ENCODE results near the gene ASPRV1.
"Not testable (repeated sequence)": the region's sequence is repeated elsewhere in the genome, so short reads cannot be mapped to it uniquely, and the experiment has no call there.

Gene ASPRV1

DNA sequence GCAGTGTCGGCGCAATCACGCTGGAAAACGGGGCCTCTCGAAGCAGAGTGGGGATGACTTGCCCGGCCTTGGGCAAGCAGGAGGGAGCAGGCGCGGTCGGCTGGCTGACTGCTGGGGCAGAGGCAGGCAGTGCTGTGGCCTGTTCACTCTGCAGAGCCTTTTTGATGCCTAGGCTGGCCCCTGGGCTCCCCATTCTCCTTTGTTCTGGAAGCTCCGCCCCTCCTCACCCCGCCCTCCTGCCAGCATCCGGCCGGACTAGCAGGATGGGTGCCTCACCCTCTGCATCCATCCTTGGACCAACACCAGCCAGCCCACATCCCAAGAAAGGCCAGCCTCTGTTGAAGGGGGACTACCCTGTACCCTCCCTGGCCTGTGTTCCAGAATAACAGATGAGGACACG is at the start of gene ASPRV1:
TSS of gene ASPRV1 (minus strand) at position 136 of the 400 bp plus-strand sequence. CDS start 195 bp downstream, outside the sequence.
- DNase-seq = no peak

- DNase-seq = no peak
These were observed 49.2 kb upstream of the ASPRV1 start for GRCh38 chr2:70010576-70011111.

DNA sequence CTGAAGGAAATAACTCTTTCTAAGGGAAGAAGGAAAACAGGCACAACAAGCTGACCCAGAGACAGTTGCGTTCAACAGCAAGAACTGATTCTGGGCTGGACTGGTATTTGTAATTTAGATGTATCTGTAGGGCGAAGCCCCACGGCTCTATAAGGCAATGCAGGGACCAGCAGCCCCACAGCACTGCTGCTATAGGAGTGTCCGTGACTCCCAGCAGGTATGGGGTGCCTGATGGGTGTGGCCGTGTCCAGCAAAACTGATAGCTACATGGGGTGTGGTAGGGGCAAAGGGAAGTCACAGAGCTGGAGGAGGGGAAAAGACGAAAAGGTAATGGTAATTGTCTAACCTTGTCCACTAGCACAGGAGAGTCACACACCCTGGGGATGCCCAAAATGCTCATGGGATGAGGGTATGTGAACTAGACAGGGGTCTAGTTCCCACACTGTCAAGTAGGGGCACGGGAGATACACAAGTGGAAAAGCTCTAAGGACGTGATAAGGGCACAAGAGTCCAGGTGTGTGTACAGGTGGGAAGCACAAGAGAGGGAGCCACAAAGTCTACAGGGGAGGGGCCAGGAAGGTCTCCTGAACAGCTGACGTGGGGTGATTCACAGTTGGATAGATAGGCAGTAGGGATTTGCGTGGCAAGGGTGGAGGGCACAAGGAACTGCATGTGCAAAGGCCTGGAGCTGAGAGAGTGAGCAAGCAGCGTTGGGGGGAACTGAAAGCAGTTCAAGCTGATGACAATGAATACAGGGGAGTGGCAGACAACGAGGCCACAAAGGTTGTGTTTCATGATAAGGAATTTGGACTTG is 48.5 kb upstream of the ASPRV1 start:
- DNase-seq = no peak

DNA sequence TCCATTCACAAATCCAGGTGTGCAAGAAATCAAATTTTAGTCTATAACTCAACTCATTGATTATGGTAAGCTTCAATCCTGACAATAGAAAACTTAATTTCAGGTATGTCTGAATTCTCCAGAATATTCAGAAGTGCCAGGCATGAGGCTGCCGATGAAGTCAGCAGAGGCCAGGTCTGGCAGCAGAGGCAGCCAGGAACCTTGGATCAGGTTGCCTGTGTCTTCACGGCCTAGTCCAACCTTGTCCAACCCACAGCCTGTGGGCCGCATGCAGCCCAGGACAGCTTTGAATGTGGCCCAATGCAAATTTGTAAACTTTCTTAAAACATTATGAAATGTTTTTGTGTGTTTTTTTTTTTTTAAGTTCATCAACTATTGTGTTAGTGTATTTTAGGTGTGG is 46.9 kb upstream of the ASPRV1 start:
- DNase-seq = no peak

DNA sequence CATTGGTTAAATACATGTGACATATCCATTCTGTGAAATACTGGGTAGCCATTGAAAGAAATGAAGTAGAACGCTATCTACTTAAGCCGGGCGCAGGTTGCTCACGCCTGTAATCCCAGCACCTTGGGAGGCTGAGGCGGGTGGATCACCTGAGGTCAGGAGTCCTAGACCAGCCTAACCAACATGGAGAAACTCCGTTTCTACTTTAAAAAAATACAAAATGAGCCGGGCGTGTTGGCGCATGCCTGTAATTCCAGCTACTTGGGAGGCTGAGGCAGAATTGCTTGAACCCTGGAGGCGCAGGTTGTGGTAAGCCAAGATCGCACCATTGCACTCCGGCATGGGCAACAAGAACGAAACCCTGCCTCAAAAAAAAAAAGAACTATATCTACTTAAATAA is 45.7 kb upstream of the ASPRV1 start:
- DNase-seq = no peak

- no peak for DNase-seq
These were observed 45.0 kb upstream of the ASPRV1 start for GRCh38 chr2:70006447-70006784.

DNA sequence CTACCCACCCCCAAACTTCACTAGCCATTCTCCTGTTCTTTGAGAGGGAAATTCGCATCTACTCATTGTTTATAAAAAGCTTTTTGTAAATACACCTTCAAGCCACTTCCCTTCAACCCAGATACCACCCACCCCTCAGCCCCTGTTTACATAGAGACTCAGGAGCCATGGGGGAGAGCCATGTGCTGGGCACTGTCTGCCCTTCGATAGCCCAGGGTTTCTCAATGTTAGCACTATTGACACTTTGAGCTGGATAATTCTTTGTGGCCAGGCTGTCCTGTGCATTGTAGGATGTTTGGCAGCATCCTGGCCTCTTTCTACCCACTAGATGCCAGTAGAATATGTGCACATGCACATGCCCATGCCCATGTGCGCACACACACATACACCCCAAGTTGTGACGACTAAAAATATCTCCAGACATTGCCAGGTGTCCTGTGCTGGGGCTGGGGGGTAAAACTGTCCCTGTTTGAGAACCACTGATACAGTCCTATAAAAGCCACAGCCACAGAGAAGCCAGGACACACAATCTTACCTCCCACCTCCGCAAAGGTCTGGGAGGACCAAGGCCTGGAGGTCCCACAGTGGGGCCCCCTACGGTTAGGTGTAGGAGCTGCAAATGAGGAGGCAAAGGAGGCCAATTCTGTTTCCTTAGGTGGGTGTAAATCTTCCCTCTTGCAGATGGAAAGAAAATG is 44.5 kb upstream of the ASPRV1 start:
- no peak for DNase-seq

DNA sequence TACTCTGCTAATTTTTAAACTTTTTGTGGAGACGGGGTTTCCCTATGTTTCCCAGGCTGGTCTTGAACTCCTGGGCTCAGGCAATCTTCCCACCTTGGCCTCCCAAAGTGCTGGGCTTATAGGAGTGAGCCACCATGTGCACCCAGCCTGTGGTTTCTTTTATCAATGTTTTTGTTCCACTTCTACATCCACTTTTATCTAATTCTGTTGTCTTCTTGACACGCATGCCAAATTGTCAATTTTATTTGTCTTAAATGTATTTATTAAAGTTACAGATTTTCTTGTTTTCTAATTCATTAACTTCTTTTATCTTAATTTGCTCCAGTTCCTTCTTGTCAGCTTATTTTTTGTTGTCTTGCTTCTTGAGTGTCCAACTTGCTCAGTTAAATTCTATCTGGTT is 43.8 kb upstream of the ASPRV1 start:
- no peak for DNase-seq

DNA sequence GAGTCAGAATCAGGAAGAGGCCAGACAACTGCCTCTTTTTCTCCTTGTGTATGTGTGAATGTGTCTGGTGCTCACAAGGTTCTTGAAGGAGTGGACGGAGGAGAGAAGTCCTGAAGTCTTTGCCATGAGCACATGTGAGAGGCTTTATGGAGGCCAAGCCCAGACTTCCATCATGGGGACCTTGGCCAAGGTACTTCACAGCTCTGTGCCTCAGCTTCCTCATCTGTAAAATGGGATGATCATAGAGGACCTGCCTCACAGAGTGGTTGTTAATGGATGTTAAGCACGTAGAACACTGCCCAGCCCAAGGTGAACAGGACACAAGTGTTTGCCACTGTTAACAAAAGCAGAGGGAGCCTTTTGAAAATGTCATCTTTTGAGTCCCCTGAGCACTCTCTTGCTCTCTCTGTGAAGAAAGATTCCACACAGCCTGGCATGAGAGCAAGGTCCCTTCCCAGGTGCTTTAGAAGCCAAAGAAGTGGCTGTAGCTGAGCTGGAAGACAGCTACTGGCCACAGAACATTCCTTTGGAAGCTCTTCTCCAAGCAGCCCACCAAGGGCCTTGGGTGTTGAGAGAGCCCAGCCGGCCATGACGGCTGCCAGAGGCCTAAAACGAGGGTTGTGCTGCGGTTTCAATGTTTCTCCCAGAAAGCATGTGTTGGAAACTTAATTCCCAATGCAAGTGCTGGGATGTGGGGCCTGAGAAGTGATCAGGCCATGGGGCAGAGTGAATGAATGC is 41.8 kb upstream of the ASPRV1 start:
- DNase-seq = no peak

GRCh38 chr2:70002241-70002899 is 40.9 kb upstream of the ASPRV1 start:
- no peak for DNase-seq

GRCh38 chr2:70000529-70000928 is 39.1 kb upstream of the ASPRV1 start:
- DNase-seq = not testable (repeated sequence)

GRCh38 chr2:69998761-69999160 is 37.3 kb upstream of the ASPRV1 start:
- no peak for DNase-seq

DNA sequence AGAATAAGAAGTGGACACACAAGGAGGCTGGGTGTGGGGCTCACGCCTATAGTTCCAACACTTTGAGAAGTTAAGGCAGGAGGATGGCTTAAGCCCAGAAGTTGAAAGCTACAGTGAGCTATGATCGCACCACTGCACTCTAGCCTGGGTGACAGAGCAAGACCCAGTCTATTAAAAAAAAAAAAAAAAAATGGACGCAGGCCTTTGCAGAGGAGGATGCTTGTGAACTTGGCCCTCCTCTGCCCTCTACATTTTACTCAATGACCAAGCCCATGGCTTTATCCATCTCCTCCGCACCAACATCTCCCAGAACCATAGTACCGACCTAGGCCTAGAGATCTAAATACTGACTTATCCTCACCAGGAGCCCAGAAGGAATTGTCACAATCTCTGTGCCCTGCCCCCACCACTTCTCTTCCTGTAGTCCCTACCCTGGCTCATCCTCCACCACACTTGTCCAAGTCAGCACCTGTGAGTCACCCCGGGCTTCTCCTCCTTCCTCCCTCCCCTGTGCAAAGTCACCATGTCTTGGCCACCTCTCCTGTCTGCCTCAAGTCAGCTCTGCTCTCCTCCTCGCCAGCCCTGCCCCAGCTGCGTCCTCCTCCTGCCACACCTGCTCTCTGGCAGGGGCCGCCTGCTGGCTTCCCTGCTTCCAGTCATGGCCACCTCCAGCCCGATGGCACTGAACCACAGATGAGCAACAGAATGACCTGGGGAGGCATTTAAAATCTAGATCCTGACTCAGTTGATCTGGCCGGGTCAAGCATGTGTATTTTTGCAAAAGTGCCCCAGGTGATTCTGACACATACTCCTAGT is 35.8 kb upstream of the ASPRV1 start:
- DNase-seq = no peak

DNA sequence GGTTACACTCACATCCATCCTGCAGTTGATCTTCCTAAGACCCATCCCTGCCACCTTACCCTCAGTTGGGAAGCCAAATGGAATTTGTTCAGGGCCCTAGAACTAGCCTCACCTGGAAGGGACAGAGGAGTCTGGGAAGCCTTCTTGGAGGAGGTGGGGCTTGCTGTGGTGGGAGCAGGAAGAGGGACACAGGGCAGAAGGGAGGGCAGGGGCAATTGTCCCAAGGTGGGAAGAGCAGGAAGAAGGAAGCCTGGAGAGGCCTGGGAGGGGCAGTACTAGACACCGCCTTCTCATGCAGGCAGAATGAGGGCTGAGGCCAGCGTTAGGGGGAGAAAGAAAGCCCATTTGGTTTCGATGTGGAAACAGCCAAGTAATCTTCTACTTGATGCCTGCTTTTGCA is 34.1 kb upstream of the ASPRV1 start:
- no peak for DNase-seq

GRCh38 chr2:69994166-69994565 is 32.7 kb upstream of the ASPRV1 start:
- DNase-seq = no peak

DNA sequence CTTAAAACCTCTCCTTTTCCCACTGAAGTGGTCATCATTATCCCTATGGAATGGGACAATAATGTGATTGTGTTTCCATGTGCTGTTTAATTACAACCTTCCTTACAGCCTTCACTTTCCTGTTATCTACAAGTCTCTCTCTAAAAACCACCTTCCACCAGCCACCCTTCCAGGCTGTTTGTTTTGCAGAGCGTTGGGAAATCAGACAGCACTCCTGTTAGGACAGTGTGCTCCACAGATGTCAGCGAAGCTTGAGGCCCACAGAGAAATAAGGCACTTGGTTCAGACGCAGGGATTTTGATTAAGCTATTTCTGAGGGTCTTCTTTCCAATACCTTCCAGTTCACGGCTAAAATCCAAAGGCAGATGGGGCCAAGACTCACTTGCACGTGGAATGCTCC is 32.3 kb upstream of the ASPRV1 start:
- no peak for DNase-seq

DNA sequence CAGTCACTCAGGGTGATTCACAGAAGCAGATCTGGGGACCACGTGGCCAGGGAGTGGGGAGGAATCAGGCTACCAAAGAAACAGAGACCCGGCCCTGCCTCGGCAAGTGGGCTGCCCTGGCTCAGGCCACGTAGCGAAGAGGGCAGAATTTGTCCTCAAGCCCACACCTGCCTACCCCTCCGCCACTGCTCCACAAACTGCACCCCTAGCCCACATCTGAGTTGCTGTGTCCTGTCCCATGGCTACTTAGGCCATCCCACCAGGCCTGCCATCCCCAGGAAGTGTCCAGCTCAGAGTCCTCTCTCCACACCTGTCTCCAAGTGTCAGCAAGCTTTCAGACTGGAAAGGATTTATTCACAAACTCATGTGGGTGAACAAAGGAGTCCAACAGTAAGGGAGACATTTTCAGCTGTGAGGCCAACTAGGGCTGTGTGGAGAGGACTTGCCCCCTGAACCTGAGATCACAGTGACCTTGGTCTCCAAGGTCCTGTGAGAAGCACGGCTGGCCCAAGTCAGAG is 31.7 kb upstream of the ASPRV1 start:
- DNase-seq = no peak

DNA sequence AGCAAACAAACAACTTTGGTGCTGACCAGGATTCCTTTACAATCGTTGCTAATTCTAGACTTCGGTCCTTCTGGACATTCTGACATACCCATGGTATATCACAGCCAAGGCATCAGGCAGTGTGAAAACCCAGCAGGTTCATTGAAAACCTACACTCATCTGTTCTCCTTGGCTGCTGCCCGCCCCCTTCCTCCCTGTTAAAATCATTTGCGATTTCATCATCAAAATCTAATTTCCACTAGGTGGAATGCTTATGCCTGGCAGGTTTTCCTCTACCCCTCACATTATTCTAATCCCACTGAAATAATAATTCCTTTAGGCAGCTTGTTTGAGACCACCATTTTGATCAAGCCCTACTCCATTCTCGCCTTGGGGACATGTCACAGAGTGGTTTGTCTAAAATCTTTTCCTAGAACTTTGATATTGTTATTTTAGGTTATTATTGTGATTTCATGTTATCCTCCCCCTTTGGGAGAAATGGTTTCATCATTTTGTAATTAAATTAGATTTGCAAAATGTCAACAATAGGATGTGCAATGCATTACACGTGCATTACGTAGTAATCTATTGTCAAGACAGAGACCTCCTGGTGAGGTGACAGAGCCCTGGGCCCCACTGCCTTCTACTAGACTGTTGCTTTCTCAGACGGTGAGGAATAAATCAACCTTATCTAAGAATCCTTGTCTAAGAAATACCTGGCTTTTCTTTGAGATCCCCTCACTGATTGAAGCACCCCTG is 31.0 kb upstream of the ASPRV1 start:
- DNase-seq = no peak

DNA sequence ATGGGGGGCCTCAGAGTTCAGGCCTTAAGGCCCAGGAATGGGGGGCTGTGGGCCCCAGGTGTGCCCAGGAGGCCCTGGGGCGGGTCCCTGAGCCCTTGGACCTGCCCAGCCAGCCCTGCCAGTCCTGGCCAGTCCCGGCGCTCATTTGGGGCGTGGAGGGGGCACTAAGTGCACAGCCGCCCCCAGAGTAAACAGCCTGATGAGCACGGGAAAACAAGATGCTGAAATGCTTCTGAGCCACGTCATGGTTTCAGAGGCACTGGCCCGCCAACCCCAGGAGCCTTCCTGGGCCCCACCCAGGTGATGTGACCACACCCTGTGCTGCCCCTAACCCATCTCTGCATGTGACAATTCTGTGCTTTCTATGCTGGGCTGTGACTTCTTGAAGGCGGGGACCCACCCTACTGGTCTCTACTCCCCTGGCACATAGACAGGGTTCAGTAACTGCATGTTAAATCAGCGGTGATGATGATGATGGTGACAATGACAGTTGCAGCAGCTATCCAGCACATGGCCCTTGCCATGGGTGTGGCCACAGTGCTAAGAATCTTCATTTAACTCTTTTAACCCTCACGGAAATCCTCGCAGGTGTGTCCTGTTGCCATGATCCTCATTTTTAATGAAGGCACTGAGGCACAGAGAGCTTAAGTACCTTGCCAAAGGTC is 28.1 kb upstream of the ASPRV1 start:
- DNase-seq = no peak

GRCh38 chr2:69989009-69989408 is 27.6 kb upstream of the ASPRV1 start:
- no peak for DNase-seq

Measured in right hindlimb (tissue), 1 donor.